Endothelial cell of umbilical vein (primary cell): ENCODE measurements around the gene SC5D. TPM values are rescaled to one million over a fixed set of nuclear protein-coding genes. Genes with fewer than 3 reads are reported as not detected.

ENCODE experiments used
- BruUV-seq: library from RNA; stranded (reverse); fragments of 400-500 nt; replicated peaks from 2 replicates; lab custom pipeline; 2021; lab: Mats Ljungman, UMichigan
- CTCF ChIA-PET: fragments of 300-600, 350-600 bp; sonication (Branson Sonifier 250); formaldehyde crosslinking; loops from one replicate; lab custom pipeline; 2021; ENCODE audit warnings: antibody characterized with exemption, inconsistent platforms; lab: Charles Lee
- POLR2A ChIA-PET: fragments of 300-600, 350-600 bp; sonication (Branson Sonifier 250); formaldehyde crosslinking; loops from one replicate; lab custom pipeline; 2021; ENCODE audit warnings: antibody characterized with exemption, inconsistent platforms; lab: Charles Lee
- DNase-seq: peaks from one replicate; pipeline ENCODE4 v3.0.0-alpha.2; 2011; ENCODE audit warnings: low read depth, low spot score
- FAIRE-seq: peaks from 2 replicates; lab custom pipeline; 2011; peaks lifted over from hg19 to GRCh38; lab: Jason Lieb, UNC
- H2AFZ ChIP-seq: 2 replicates; pipeline ENCODE4 v1.6.0; 2012; ENCODE audit warnings: low read depth, low read length, control low read depth, inconsistent platforms
- H3K27ac ChIP-seq: 2 replicates; pipeline ENCODE4 v1.5.1; 2011; ENCODE audit warnings: low read depth, mild to moderate bottlenecking, control low read depth, low read length, moderate library complexity; ENCODE audit not compliant: insufficient read depth
- H3K27me3 ChIP-seq, 2 experiments: 2 replicates each; pipeline versions ENCODE4 v1.6.0 to v1.6.1; 2011; ENCODE audit warnings: low read length in 2 of 2, mixed read lengths in 1 of 2; ENCODE audit not compliant: control insufficient read depth in 2 of 2, insufficient read depth in 2 of 2
- H3K36me3 ChIP-seq, 2 experiments: 2 replicates in 1 of 2; 3 replicates in 1 of 2; pipeline ENCODE4 v1.5.1; 2011; ENCODE audit warnings: low read length in 2 of 2, mild to moderate bottlenecking in 1 of 2, moderate library complexity in 1 of 2; ENCODE audit not compliant: control insufficient read depth in 2 of 2, insufficient read depth in 2 of 2; ENCODE audit errors: extremely low read depth in 1 of 2
- H3K4me1 ChIP-seq: 3 replicates; pipeline ENCODE4 v1.5.1; 2011; ENCODE audit warnings: mild to moderate bottlenecking, low read length; ENCODE audit not compliant: control insufficient read depth, insufficient read depth; ENCODE audit errors: extremely low read depth
- H3K4me2 ChIP-seq: 2 replicates; pipeline ENCODE4 v1.6.1; 2011; ENCODE audit warnings: low read length, control low read depth, mixed read lengths; ENCODE audit not compliant: insufficient read depth
- H3K4me3 ChIP-seq, 3 experiments: fragments of 200-600 bp in 1 of 3; sonication (generic), shearing (Covaris generic) in 1 of 3; replicated peaks in 1 of 3; 2 replicates each; pipeline ENCODE4 v1.5.1; 2011 to 2016; ENCODE audit warnings: control low read depth in 3 of 3, low read length in 3 of 3, mild to moderate bottlenecking in 2 of 3, inconsistent platforms in 1 of 3, low read depth in 1 of 3, moderate library complexity in 1 of 3; ENCODE audit not compliant: insufficient read depth in 1 of 3
- H3K79me2 ChIP-seq: 2 replicates; pipeline ENCODE4 v1.6.0; 2012; ENCODE audit warnings: low read length, inconsistent platforms; ENCODE audit not compliant: control insufficient read depth, insufficient read depth
- H3K9ac ChIP-seq: replicated peaks from 2 replicates; pipeline ENCODE3; 2011; ENCODE audit warnings: low read length, control low read depth; ENCODE audit not compliant: insufficient read depth; ENCODE audit errors: extremely low read depth
- H3K9me1 ChIP-seq: replicated peaks from 3 replicates; pipeline ENCODE4 v1.6.0; 2011; ENCODE audit warnings: mild to moderate bottlenecking, low read length; ENCODE audit not compliant: control insufficient read depth, insufficient read depth; ENCODE audit errors: extremely low read depth
- H3K9me3 ChIP-seq: replicated peaks from 2 replicates; pipeline ENCODE4 v1.5.1; 2012; ENCODE audit warnings: low read length, inconsistent platforms; ENCODE audit not compliant: control insufficient read depth, insufficient read depth
- H4K20me1 ChIP-seq: replicated peaks from 2 replicates; pipeline ENCODE3; 2011; ENCODE audit warnings: mild to moderate bottlenecking, low read length; ENCODE audit not compliant: control insufficient read depth, insufficient read depth; ENCODE audit errors: extremely low read depth
- CTCF ChIP-seq, 2 donors: IDR thresholded peaks; 1 replicate in 1 of 2; 2 replicates in 1 of 2; pipeline ENCODE4 v1.5.1; 2011; ENCODE audit warnings: low read length in 2 of 2, mild to moderate bottlenecking in 2 of 2, moderate library complexity in 2 of 2, control low read depth in 1 of 2, inconsistent platforms in 1 of 2, low read depth in 1 of 2; ENCODE audit not compliant: insufficient read depth in 1 of 2; ENCODE audit errors: extremely low read depth in 1 of 2
- FOS ChIP-seq: IDR thresholded peaks from 2 replicates; pipeline ENCODE4 v1.6.1; 2011; ENCODE audit warnings: mild to moderate bottlenecking, low read length, moderate library complexity, borderline replicate concordance; ENCODE audit not compliant: insufficient read depth
- GATA2 ChIP-seq: IDR thresholded peaks from 2 replicates; pipeline ENCODE4 v1.7.0; 2011; ENCODE audit warnings: low read depth, mild to moderate bottlenecking, moderate library complexity, mixed read lengths, low read length; ENCODE audit not compliant: insufficient read length, insufficient read depth
- MAX ChIP-seq: IDR thresholded peaks from 2 replicates; pipeline ENCODE4 v1.6.1; 2011; ENCODE audit not compliant: insufficient read depth, insufficient read length
- MYC ChIP-seq: IDR thresholded peaks from one replicate; pipeline ENCODE4 v1.6.1; 2011; ENCODE audit warnings: mild to moderate bottlenecking, low read depth, low read length
- POLR2A ChIP-seq: IDR thresholded peaks from 2 replicates; pipeline ENCODE4 v1.6.1; 2012; ENCODE audit warnings: low read depth, mild to moderate bottlenecking, control low read depth, low read length
- POLR2AphosphoS5 ChIP-seq: IDR thresholded peaks from 2 replicates; pipeline ENCODE4 v1.6.1; 2012; ENCODE audit warnings: low read depth, mild to moderate bottlenecking, control low read depth, low read length, moderate library complexity; ENCODE audit not compliant: insufficient read depth
- dilution Hi-C: fragments of 300-500 bp; cut with MboI; formaldehyde crosslinking; loops from one replicate; pipeline ENCODE4 v1.15.0; 2019; ENCODE audit warnings: low sequenced_read_pairs; ENCODE audit not compliant: extremely low pct_ligation_motif_present
- intact Hi-C: fragments of 100-400 bp; cut with micrococcal nuclease; formaldehyde crosslinking; loops from one replicate; pipeline ENCODE4 v1.10.0; 2022
- polyA plus RNA-seq, 4 experiments: library from polyadenylated mRNA; depleted of rRNA in 3 of 4; stranded (reverse) in 3 of 4; unstranded in 1 of 4; fragments of >200 nt; gene quantifications; 2 replicates each; pipeline versions ENCODE4 v1.2.1 to v1.2.3, GENCODE V29; 2011 to 2012; ENCODE audit warnings: missing spikeins in 1 of 4
- total RNA-seq: library from RNA; stranded (reverse); gene quantifications from 2 replicates; pipeline ENCODE4 v1.2.3, GENCODE V29; 2021

The SC5D gene
- total and polyA plus RNA-seq, 2 donors (not counting 3 experiments of a cell fraction or from before 2014, with no cell fraction given): 37.1 to 40.0 TPM

- Histone ChIP-seq H3K9me1 (no peaks in the 10 kb centered on the region), H3K4me1 (peaks cover 15% of the 10 kb centered on the region), H3K9me3 (no peaks in the 10 kb centered on the region), H4K20me1 (no peaks in the 10 kb centered on the region), H3K4me3 (no peak overlapping the region), H2AFZ (no peak overlapping the region), H3K36me3 (no peaks in the 10 kb centered on the region), H3K79me2 (peaks cover 35% of the 10 kb centered on the region), H3K27me3 (peaks cover 3 to 9% of the 10 kb centered on the region in 2 experiments), H3K9ac (no peak overlapping the region), H3K27ac (no peak overlapping the region), H3K4me2 (no peak overlapping the region)
- intact Hi-C loops (loop anchor here (5.0 to 10.0 kb wide), 3 partner anchors 433 to 957 kb away; partner anchors contain the start of gene ARHGEF12), dilution Hi-C loops (no loop called here)
- FAIRE-seq: no peak
- TF ChIP-seq MAX (no peak), GATA2 (no peak), FOS (no peak), CTCF (IDR thresholded peaks at IDR 0.05; ENCODE audit: extremely low read depth in 1 of 2, insufficient read depth in 1 of 2, low read depth in 1 of 2, low read length in 2 of 2) (no peak), POLR2A (no peak), POLR2AphosphoS5 (no peak), MYC (no peak)
- ChIA-PET POLR2A (interaction anchor here (1.3 kb wide), 1 partner anchor 10 kb away, joined by 3 read pairs; no protein-coding TSS in a partner anchor), CTCF (interaction anchor here (1.5 kb wide), 1 partner anchor 97 kb away, joined by 6 read pairs; no protein-coding TSS in a partner anchor)
- no TSS peak for BruUV-seq
- DNase-seq: no peak
These were observed 1.3 kb upstream of the SC5D start for GRCh38 chr11:121291319-121291718.
